GM12878 (cell line): ENCODE measurements around the gene SBNO1.

ENCODE experiments used
- ATF7 ChIP-seq: fragments of 450-650 bp; IDR thresholded peaks from 2 replicates; pipeline ENCODE4 v1.6.1; 2016; ENCODE audit warnings: low read depth, mild to moderate bottlenecking
- ETV6 ChIP-seq, 2 experiments: fragments of 450-650 bp in 1 of 2; IDR thresholded peaks in 1 of 2; conservative IDR thresholded peaks in 1 of 2; 2 replicates each; pipeline ENCODE4 v1.6.1; 2014; ENCODE audit warnings: antibody characterized with exemption in 1 of 2, borderline replicate concordance in 1 of 2, low read depth in 1 of 2, mild to moderate bottlenecking in 1 of 2, moderate library complexity in 1 of 2
- EZH2 ChIP-seq: IDR thresholded peaks from 2 replicates; pipeline ENCODE4 v1.6.1; 2012; ENCODE audit warnings: low read depth, mild to moderate bottlenecking, control low read depth, inconsistent platforms, low read length, borderline replicate concordance; ENCODE audit not compliant: control insufficient read depth
- NRF1 ChIP-seq: conservative IDR thresholded peaks from 2 replicates; pipeline ENCODE4 v1.6.1; 2011; ENCODE audit warnings: mild to moderate bottlenecking, low read depth, low read length, improper control_type of control experiment
- PML ChIP-seq: IDR thresholded peaks from 2 replicates; pipeline ENCODE4 v1.6.1; 2012; ENCODE audit warnings: low read length, inconsistent platforms
- POLR2A ChIP-seq: IDR thresholded peaks from 2 replicates; pipeline ENCODE4 v1.6.1; 2011; ENCODE audit warnings: low read depth, mild to moderate bottlenecking, low read length
- POLR2AphosphoS5 ChIP-seq: IDR thresholded peaks from 2 replicates; pipeline ENCODE4 v1.6.1; 2011; ENCODE audit warnings: mild to moderate bottlenecking, low read length, inconsistent platforms
- TF ChIP-seq, protein P1 (sequence below): IDR thresholded peaks from 2 replicates; pipeline ENCODE4 v1.6.1; 2011; ENCODE audit warnings: low read depth, mild to moderate bottlenecking, low read length, moderate library complexity, borderline replicate concordance; ENCODE audit errors: extremely low read depth
- TF ChIP-seq, protein P2 (sequence below): IDR thresholded peaks from 2 replicates; pipeline ENCODE4 v1.6.1; 2012; ENCODE audit warnings: low read depth, low read length, improper control_type of control experiment
- TF ChIP-seq, protein P3 (sequence below), 3 experiments: IDR thresholded peaks in 2 of 3; conservative IDR thresholded peaks in 1 of 3; 2 replicates each; pipeline ENCODE4 v1.5.1; 2011; ENCODE audit warnings: low read depth in 3 of 3, low read length in 3 of 3, mild to moderate bottlenecking in 3 of 3, control low read depth in 2 of 3, moderate library complexity in 2 of 3, inconsistent platforms in 1 of 3, mixed read lengths in 1 of 3; ENCODE audit not compliant: control insufficient read depth in 2 of 3, insufficient read depth in 1 of 3; ENCODE audit errors: extremely low read depth in 1 of 3

GRCh38 chr12:123261196-123261595 lies 103.5 kb downstream of the SBNO1 start:
- TF ChIP-seq POLR2A (no peak), NRF1 (no peak), PML (no peak), ETV6 (conservative IDR thresholded peaks at IDR 0.05 in 1 of 2, IDR thresholded peaks at IDR 0.05 in 1 of 2; ENCODE audit: borderline replicate concordance in 1 of 2, low read depth in 1 of 2) (no peak), POLR2AphosphoS5 (no peak), EZH2 (no peak), ATF7 (no peak)
- TF ChIP-seq, protein P1, sequence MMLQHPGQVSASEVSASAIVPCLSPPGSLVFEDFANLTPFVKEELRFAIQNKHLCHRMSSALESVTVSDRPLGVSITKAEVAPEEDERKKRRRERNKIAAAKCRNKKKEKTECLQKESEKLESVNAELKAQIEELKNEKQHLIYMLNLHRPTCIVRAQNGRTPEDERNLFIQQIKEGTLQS = no peak
- TF ChIP-seq, protein P2, sequence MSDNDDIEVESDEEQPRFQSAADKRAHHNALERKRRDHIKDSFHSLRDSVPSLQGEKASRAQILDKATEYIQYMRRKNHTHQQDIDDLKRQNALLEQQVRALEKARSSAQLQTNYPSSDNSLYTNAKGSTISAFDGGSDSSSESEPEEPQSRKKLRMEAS = no peak
- TF ChIP-seq, protein P3, sequence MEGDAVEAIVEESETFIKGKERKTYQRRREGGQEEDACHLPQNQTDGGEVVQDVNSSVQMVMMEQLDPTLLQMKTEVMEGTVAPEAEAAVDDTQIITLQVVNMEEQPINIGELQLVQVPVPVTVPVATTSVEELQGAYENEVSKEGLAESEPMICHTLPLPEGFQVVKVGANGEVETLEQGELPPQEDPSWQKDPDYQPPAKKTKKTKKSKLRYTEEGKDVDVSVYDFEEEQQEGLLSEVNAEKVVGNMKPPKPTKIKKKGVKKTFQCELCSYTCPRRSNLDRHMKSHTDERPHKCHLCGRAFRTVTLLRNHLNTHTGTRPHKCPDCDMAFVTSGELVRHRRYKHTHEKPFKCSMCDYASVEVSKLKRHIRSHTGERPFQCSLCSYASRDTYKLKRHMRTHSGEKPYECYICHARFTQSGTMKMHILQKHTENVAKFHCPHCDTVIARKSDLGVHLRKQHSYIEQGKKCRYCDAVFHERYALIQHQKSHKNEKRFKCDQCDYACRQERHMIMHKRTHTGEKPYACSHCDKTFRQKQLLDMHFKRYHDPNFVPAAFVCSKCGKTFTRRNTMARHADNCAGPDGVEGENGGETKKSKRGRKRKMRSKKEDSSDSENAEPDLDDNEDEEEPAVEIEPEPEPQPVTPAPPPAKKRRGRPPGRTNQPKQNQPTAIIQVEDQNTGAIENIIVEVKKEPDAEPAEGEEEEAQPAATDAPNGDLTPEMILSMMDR (IDR thresholded peaks at IDR 0.05 in 2 of 3, conservative IDR thresholded peaks at IDR 0.05 in 1 of 3; ENCODE audit: control insufficient read depth in 2 of 3, extremely low read depth in 1 of 3, insufficient read depth in 1 of 3, low read depth in 3 of 3, low read length in 3 of 3) = no peak
